Stomach (tissue), 9 donors: Measurements from ENCODE around the gene IQSEC3. TPM values are rescaled to one million over a fixed set of nuclear protein-coding genes. Genes with fewer than 3 reads are reported as not detected.

Source experiments
- DNase-seq, 2 donors: peaks; one replicate each; pipeline versions ENCODE4 v3.0.0 to v3.0.0-alpha.2; 2013 to 2019
- H3K27ac ChIP-seq, 5 donors: fragments of 200-600 bp in 4 of 5; sonication (generic) in 4 of 5; one replicate each; pipeline ENCODE4 v1.5.1; 2013 to 2019; ENCODE audit warnings: mild to moderate bottlenecking in 1 of 5, moderate library complexity in 1 of 5
- H3K27me3 ChIP-seq, 3 donors: fragments of 200-600 bp; sonication (generic); one replicate each; pipeline ENCODE4 v1.5.1; 2017 to 2019; ENCODE audit warnings: mixed run types in 1 of 3
- H3K36me3 ChIP-seq, 4 donors: fragments of 200-600 bp; sonication (generic); 1 replicate in 3 of 4; 2 replicates in 1 of 4; pipeline ENCODE4 v1.5.1; 2016 to 2019
- H3K4me1 ChIP-seq, 4 donors: fragments of 200-600 bp; sonication (generic); one replicate each; pipeline ENCODE4 v1.5.1; 2016 to 2019
- H3K4me3 ChIP-seq, 4 donors: fragments of 200-600 bp; sonication (generic) in 3 of 4; one replicate each; pipeline ENCODE4 v1.5.1; 2016 to 2019; ENCODE audit warnings: mild to moderate bottlenecking in 1 of 4
- H3K9me3 ChIP-seq, 4 donors: fragments of 200-600 bp; sonication (generic); one replicate each; pipeline ENCODE4 v1.5.1; 2016 to 2019
- EP300 ChIP-seq: sonication (generic); formaldehyde crosslinking; IDR thresholded peaks from one replicate; pipeline ENCODE4 v1.6.1; 2017; ENCODE audit warnings: antibody characterized with exemption
- POLR2A ChIP-seq, 4 donors: fragments of 450-650 bp; IDR thresholded peaks; one replicate each; pipeline ENCODE4 v1.6.1; 2016; ENCODE audit warnings: antibody characterized with exemption in 4 of 4, control low read depth in 2 of 4, mild to moderate bottlenecking in 1 of 4, moderate library complexity in 1 of 4
- POLR2AphosphoS5 ChIP-seq, 3 donors: sonication (generic); formaldehyde crosslinking; IDR thresholded peaks; one replicate each; pipeline ENCODE4 v1.6.1; 2016; ENCODE audit warnings: antibody characterized with exemption in 3 of 3
- WGBS, 5 donors: extraction: QIAGEN DNeasy Blood & Tissue Kit in 3 of 5; methylation state at CpG; one replicate each; pipeline versions ENCODE4 v1.1.5 to v1.1.7; 2013 to 2018; 5-methylcytosine and 5-hydroxymethylcytosine counted together
- intact Hi-C: fragments of 100-400 bp; cut with DNase I; formaldehyde crosslinking; loops from one replicate; pipeline ENCODE4 v1.15.1; 2023; ENCODE audit warnings: low total_unique reads
- polyA plus RNA-seq, 3 donors: library from polyadenylated mRNA; stranded (reverse); fragments of 200-250 nt; gene quantifications; one replicate each; pipeline ENCODE4 v1.2.3, GENCODE V29; 2013
- total RNA-seq, 5 donors: library from RNA; depleted of rRNA; stranded (reverse); fragments of >200 nt; gene quantifications; one replicate each; pipeline versions ENCODE4 v1.1.0 to v1.2.3, GENCODE V29; 2014 to 2016
- TF ChIP-seq, protein P1 (sequence below), 7 experiments: fragments of 450-650 bp in 4 of 7; fragments of 200-600 bp in 3 of 7; sonication (generic) in 3 of 7; IDR thresholded peaks; one replicate each; pipeline ENCODE4 v1.5.1; 2016 to 2019; ENCODE audit warnings: antibody characterized with exemption in 7 of 7, control low read depth in 2 of 7, mild to moderate bottlenecking in 1 of 7
- donor health status: healthy with polysubstance abuse.
- donor health status: Bipolar disorder and iron deficiency.
- donor health status: healthy.

IQSEC3 gene
- total and polyA plus RNA-seq, 8 donors = 0.08 to 1.7 (median 0.87) TPM; not detected in 2

DNA sequence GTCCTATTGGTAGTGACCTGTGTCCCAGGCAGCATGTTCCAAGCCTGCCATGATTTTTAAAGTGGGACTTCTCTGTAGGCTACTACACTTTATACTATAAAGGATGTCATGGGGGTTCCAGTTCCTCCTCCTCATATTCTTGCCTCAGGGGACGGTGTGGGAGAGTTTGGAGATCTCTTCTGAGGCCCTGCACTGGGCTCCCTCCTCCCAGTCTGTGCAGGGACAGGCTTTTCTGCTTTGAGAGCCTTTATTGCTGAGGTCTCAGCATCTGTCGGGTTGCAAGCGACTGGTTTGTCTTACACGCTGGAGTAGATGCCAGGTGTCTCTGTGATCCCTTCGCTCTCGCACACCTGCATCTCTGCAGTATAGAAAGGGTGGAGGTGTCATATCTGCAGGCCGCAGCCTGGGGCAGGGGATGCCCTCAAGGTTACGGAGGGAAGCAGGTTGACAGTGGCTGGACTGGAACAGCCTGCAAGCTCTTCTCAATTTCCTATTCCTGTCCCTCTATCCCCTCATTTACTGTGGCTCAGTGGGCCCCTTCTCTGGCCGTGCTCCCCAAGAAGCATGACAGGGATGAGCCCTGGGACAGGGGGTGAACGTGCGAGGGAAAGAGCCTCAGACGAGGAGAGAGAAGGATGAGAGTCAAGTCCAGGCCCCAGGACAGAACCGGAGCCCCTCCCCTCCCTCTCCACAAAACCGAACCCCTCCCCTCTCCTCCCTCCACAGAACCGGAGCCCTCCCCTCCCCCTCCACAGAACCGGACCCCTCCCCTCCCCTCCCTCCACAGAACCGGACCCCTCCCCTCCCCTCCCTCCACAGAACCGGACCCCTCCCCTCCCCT lies 96.1 kb downstream of the IQSEC3 start:
- Histone ChIP-seq H3K4me3 (no peak overlapping the region), H3K9me3 (no peaks in the 10 kb centered on the region), H3K27ac (no peak overlapping the region), H3K4me1 (no peaks in the 10 kb centered on the region), H3K27me3 (peaks cover 0 to 26% (median 0%) of the 10 kb centered on the region in 3 donors), H3K36me3 (no peaks in the 10 kb centered on the region)
- no peak for DNase-seq
- TF ChIP-seq POLR2AphosphoS5 (IDR thresholded peaks at IDR 0.05) (no peak), POLR2A (IDR thresholded peaks at IDR 0.05) (no peak), EP300 (no peak)
- TF ChIP-seq, protein P1, sequence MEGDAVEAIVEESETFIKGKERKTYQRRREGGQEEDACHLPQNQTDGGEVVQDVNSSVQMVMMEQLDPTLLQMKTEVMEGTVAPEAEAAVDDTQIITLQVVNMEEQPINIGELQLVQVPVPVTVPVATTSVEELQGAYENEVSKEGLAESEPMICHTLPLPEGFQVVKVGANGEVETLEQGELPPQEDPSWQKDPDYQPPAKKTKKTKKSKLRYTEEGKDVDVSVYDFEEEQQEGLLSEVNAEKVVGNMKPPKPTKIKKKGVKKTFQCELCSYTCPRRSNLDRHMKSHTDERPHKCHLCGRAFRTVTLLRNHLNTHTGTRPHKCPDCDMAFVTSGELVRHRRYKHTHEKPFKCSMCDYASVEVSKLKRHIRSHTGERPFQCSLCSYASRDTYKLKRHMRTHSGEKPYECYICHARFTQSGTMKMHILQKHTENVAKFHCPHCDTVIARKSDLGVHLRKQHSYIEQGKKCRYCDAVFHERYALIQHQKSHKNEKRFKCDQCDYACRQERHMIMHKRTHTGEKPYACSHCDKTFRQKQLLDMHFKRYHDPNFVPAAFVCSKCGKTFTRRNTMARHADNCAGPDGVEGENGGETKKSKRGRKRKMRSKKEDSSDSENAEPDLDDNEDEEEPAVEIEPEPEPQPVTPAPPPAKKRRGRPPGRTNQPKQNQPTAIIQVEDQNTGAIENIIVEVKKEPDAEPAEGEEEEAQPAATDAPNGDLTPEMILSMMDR (IDR thresholded peaks at IDR 0.05) = no peak
- 49 to 65% (median 60%) methylated on average over 17 to 18 of the region's 18 CpGs for WGBS, 5 donors
- intact Hi-C loops = no loop called here

DNA sequence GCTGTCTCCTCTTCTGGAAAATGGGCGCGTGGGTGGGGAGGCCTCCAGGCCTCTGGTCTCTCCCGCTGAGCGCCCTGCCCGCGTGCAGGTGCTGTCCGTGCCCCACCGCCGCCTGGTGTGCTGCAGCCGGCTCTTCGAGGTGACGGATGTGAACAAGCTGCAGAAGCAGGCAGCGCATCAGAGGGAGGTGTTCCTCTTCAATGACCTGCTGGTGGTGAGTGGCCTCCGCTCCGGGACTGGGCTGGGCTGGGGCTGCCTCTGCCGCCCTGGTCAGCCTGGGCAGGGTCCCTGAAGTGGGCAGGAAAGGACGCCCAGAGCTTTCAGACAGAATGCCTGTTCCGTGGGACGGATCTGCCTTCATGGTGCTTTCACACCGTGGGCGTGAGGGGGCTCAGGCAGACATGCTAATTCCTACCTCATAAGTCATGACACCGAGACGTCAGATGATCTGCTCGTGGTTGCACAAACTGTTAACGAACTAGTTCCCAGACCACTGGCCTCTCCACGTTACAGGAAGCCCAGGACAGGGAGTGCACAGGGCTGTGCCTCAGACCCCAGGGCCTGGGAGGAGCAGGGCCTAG lies 96.9 kb downstream of the IQSEC3 start:
- no peak for DNase-seq
- WGBS, 5 donors = 87 to 93% (median 92%) methylated on average over 20 to 26 of the region's 26 CpGs
- no peak overlapping the region for H3K4me3 ChIP-seq
- no peaks in the 10 kb centered on the region for H3K4me1 ChIP-seq
- intact Hi-C loops = no loop called here
- H3K9me3 ChIP-seq = no peaks in the 10 kb centered on the region
- no peaks in the 10 kb centered on the region for H3K36me3 ChIP-seq
- no peak overlapping the region for H3K27ac ChIP-seq
- TF ChIP-seq EP300 (no peak), POLR2AphosphoS5 (IDR thresholded peaks at IDR 0.05) (no peak), POLR2A (IDR thresholded peaks at IDR 0.05) (no peak)
- TF ChIP-seq, protein P1 (IDR thresholded peaks at IDR 0.05) = no peak
- peaks cover 0 to 27% (median 0%) of the 10 kb centered on the region in 3 donors for H3K27me3 ChIP-seq

DNA sequence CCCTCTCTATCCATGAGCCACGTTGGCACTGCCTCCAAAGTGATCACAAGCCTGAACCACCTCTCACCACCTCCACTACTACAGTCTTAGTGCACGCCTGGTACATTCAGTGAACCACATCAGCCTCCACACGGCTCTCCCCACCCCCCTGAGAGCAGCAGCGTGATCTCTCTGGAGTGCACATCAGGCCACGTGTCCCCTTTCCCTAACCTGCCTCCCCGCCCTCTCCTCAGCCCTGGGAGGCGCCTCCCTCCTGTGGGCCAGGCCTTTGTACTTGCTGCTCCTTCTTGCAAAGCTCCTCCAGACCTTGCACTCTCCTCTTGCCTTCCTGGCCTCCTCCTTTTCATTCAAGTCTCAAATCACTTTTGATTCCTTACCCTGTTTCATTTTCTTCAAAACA lies 97.6 kb downstream of the IQSEC3 start:
- WGBS, 5 donors = 42 to 60% (median 45%) methylated on average over 7 of the region's 7 CpGs
- intact Hi-C loops = no loop called here
- Histone ChIP-seq H3K4me3 (no peak overlapping the region), H3K4me1 (no peaks in the 10 kb centered on the region), H3K27me3 (peaks cover 0 to 33% (median 0%) of the 10 kb centered on the region in 3 donors), H3K36me3 (no peaks in the 10 kb centered on the region), H3K9me3 (no peaks in the 10 kb centered on the region), H3K27ac (no peak overlapping the region)
- TF ChIP-seq POLR2AphosphoS5 (IDR thresholded peaks at IDR 0.05) (no peak), EP300 (no peak), POLR2A (IDR thresholded peaks at IDR 0.05) (no peak)
- TF ChIP-seq, protein P1 (IDR thresholded peaks at IDR 0.05) = no peak
- DNase-seq = peak in 1 of 2 donors; percentile 54

DNA sequence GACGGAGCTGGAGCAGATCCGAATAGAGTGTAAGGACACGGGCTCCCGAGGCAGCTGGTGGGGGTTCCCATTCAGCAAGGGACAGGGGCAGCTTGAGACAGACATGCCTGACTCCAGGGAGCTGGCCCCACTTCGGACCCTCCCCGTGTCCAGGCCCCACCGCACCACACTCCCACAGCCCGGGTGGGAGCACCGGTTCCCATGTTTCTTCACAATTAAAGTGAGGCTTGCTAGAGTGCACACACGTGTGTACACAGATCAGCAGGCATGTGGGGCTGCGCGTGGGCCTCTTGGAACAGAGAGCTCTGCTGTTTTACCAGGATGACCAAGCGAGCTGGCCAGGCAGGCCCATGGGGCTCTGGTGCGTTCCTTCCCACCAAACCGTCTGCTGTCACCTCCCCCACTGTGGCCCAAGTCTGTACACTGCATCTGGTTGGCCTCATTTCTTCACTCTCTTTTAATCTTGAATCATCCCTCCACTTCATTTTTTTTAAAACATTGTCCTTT lies 99.3 kb downstream of the IQSEC3 start:
- H3K9me3 ChIP-seq = no peaks in the 10 kb centered on the region
- 85 to 96% (median 93%) methylated on average over 10 to 15 of the region's 15 CpGs for WGBS, 5 donors
- no peak for DNase-seq
- no peaks in the 10 kb centered on the region for H3K36me3 ChIP-seq
- H3K27me3 ChIP-seq = peaks cover 0 to 33% (median 0%) of the 10 kb centered on the region in 3 donors
- no peaks in the 10 kb centered on the region for H3K4me1 ChIP-seq
- no peak overlapping the region for H3K4me3 ChIP-seq
- intact Hi-C loops = no loop called here
- TF ChIP-seq, protein P1 (IDR thresholded peaks at IDR 0.05) = no peak
- TF ChIP-seq POLR2AphosphoS5 (IDR thresholded peaks at IDR 0.05) (no peak), EP300 (no peak), POLR2A (IDR thresholded peaks at IDR 0.05) (no peak)
- H3K27ac ChIP-seq = no peak overlapping the region
